Stomach (tissue), 9 donors: ENCODE measurements around the gene SKI. TPM values are rescaled to one million over a fixed set of nuclear protein-coding genes. Genes with fewer than 3 reads are reported as not detected.
A peak's percentile ranks its signal among the peaks of the same experiment; 100 is the strongest.

Experiments
- DNase-seq, 2 donors: peaks; one replicate each; pipeline versions ENCODE4 v3.0.0 to v3.0.0-alpha.2; 2013 to 2019
- H3K27ac ChIP-seq, 5 donors: fragments of 200-600 bp in 4 of 5; sonication (generic) in 4 of 5; one replicate each; pipeline ENCODE4 v1.5.1; 2013 to 2019; ENCODE audit warnings: mild to moderate bottlenecking in 1 of 5, moderate library complexity in 1 of 5
- H3K27me3 ChIP-seq, 3 donors: fragments of 200-600 bp; sonication (generic); one replicate each; pipeline ENCODE4 v1.5.1; 2017 to 2019; ENCODE audit warnings: mixed run types in 1 of 3
- H3K36me3 ChIP-seq, 4 donors: fragments of 200-600 bp; sonication (generic); 1 replicate in 3 of 4; 2 replicates in 1 of 4; pipeline ENCODE4 v1.5.1; 2016 to 2019
- H3K4me1 ChIP-seq, 4 donors: fragments of 200-600 bp; sonication (generic); one replicate each; pipeline ENCODE4 v1.5.1; 2016 to 2019
- H3K4me3 ChIP-seq, 4 donors: fragments of 200-600 bp; sonication (generic) in 3 of 4; one replicate each; pipeline ENCODE4 v1.5.1; 2016 to 2019; ENCODE audit warnings: mild to moderate bottlenecking in 1 of 4
- H3K9me3 ChIP-seq, 4 donors: fragments of 200-600 bp; sonication (generic); one replicate each; pipeline ENCODE4 v1.5.1; 2016 to 2019
- EP300 ChIP-seq: sonication (generic); formaldehyde crosslinking; IDR thresholded peaks from one replicate; pipeline ENCODE4 v1.6.1; 2017; ENCODE audit warnings: antibody characterized with exemption
- POLR2A ChIP-seq, 4 donors: fragments of 450-650 bp; IDR thresholded peaks; one replicate each; pipeline ENCODE4 v1.6.1; 2016; ENCODE audit warnings: antibody characterized with exemption in 4 of 4, control low read depth in 2 of 4, mild to moderate bottlenecking in 1 of 4, moderate library complexity in 1 of 4
- POLR2AphosphoS5 ChIP-seq, 3 donors: sonication (generic); formaldehyde crosslinking; IDR thresholded peaks; one replicate each; pipeline ENCODE4 v1.6.1; 2016; ENCODE audit warnings: antibody characterized with exemption in 3 of 3
- WGBS, 5 donors: extraction: QIAGEN DNeasy Blood & Tissue Kit in 3 of 5; methylation state at CpG; one replicate each; pipeline versions ENCODE4 v1.1.5 to v1.1.7; 2013 to 2018; 5-methylcytosine and 5-hydroxymethylcytosine counted together
- intact Hi-C: fragments of 100-400 bp; cut with DNase I; formaldehyde crosslinking; loops from one replicate; pipeline ENCODE4 v1.15.1; 2023; ENCODE audit warnings: low total_unique reads
- polyA plus RNA-seq, 3 donors: library from polyadenylated mRNA; stranded (reverse); fragments of 200-250 nt; gene quantifications; one replicate each; pipeline ENCODE4 v1.2.3, GENCODE V29; 2013
- total RNA-seq, 5 donors: library from RNA; depleted of rRNA; stranded (reverse); fragments of >200 nt; gene quantifications; one replicate each; pipeline versions ENCODE4 v1.1.0 to v1.2.3, GENCODE V29; 2014 to 2016
- TF ChIP-seq, protein P1 (sequence below), 7 experiments: fragments of 450-650 bp in 4 of 7; fragments of 200-600 bp in 3 of 7; sonication (generic) in 3 of 7; IDR thresholded peaks; one replicate each; pipeline ENCODE4 v1.5.1; 2016 to 2019; ENCODE audit warnings: antibody characterized with exemption in 7 of 7, control low read depth in 2 of 7, mild to moderate bottlenecking in 1 of 7
- donor health status: healthy with polysubstance abuse.
- donor health status: Bipolar disorder and iron deficiency.
- donor health status: healthy.

The SKI gene
- total and polyA plus RNA-seq, 8 donors, result 7.4 to 84.0 (median 21.0) TPM

DNA sequence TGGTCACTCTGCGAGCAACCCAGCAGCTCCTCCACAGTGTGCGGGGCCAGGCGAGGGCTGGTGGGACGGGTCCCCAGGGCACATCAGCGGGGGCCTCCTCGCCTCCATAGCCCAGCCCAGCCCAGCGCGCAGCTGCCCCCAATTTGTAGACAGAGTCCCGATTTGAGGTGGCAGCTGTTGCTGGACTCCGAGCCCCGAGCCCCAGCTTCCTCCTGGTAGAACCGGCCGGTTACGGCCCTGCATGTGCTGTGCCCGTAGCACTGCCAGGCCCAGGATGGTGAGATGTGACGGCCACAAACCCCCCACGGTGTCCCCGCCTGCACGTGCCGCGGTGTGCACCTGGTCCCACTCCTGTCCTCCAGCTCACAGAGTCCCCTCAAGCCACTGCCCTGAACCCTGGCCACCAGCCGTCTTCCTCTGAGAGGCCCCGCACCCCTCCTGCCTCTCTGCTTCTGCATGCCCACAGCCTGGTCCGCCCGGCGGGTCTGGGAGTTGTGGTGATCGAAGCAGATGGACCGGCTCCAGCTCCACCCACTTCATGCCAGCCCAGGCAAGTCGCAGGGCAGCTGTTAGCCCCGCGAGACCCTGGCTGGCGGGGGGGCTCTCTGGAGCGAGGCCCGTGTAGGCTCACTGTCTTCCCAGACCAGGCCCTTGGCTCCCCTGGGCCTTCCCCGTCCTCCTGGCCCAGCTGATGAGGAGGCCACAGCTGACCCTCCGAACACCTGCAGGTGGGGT, 107.8 kb downstream of the SKI start:
- H3K4me3 ChIP-seq, result no peak overlapping the region
- no peaks in the 10 kb centered on the region for H3K9me3 ChIP-seq
- intact Hi-C loops, result no loop called here
- no peak overlapping the region for H3K27ac ChIP-seq
- no peaks in the 10 kb centered on the region for H3K27me3 ChIP-seq
- WGBS, 5 donors, result 87 to 92% (median 91%) methylated on average over 15 to 36 of the region's 36 CpGs
- no peak for TF ChIP-seq POLR2A (IDR thresholded peaks at IDR 0.05)
- no peak for TF ChIP-seq EP300
- no peak for TF ChIP-seq POLR2AphosphoS5 (IDR thresholded peaks at IDR 0.05)
- TF ChIP-seq, protein P1, sequence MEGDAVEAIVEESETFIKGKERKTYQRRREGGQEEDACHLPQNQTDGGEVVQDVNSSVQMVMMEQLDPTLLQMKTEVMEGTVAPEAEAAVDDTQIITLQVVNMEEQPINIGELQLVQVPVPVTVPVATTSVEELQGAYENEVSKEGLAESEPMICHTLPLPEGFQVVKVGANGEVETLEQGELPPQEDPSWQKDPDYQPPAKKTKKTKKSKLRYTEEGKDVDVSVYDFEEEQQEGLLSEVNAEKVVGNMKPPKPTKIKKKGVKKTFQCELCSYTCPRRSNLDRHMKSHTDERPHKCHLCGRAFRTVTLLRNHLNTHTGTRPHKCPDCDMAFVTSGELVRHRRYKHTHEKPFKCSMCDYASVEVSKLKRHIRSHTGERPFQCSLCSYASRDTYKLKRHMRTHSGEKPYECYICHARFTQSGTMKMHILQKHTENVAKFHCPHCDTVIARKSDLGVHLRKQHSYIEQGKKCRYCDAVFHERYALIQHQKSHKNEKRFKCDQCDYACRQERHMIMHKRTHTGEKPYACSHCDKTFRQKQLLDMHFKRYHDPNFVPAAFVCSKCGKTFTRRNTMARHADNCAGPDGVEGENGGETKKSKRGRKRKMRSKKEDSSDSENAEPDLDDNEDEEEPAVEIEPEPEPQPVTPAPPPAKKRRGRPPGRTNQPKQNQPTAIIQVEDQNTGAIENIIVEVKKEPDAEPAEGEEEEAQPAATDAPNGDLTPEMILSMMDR (IDR thresholded peaks at IDR 0.05), result no peak
- peaks cover 0 to 16% (median 9%) of the 10 kb centered on the region in 4 donors for H3K4me1 ChIP-seq
- peak in 1 of 2 donors; percentile 62 for DNase-seq
- no peaks in the 10 kb centered on the region for H3K36me3 ChIP-seq

- TF ChIP-seq POLR2AphosphoS5 (IDR thresholded peaks at IDR 0.05) (no peak), POLR2A (IDR thresholded peaks at IDR 0.05) (no peak), EP300 (no peak)
- TF ChIP-seq, protein P1 (IDR thresholded peaks at IDR 0.05), result no peak
- Histone ChIP-seq H3K9me3 (no peaks in the 10 kb centered on the region), H3K27ac (no peak overlapping the region), H3K27me3 (no peaks in the 10 kb centered on the region), H3K4me3 (no peak overlapping the region), H3K4me1 (peaks cover 0 to 11% (median 6%) of the 10 kb centered on the region in 4 donors), H3K36me3 (no peaks in the 10 kb centered on the region)
- no peak for DNase-seq
- intact Hi-C loops, result no loop called here
- 77 to 88% (median 84%) methylated on average over 7 to 11 of the region's 11 CpGs for WGBS, 5 donors
These were observed 108.4 kb downstream of the SKI start for GRCh38 chr1:2336499-2336898.

- peaks cover 0 to 11% (median 5%) of the 10 kb centered on the region in 4 donors for H3K4me1 ChIP-seq
- no peak overlapping the region for H3K27ac ChIP-seq
- intact Hi-C loops, result no loop called here
- no peak overlapping the region for H3K4me3 ChIP-seq
- no peaks in the 10 kb centered on the region for H3K27me3 ChIP-seq
- H3K9me3 ChIP-seq, result no peaks in the 10 kb centered on the region
- H3K36me3 ChIP-seq, result no peaks in the 10 kb centered on the region
- no peak for DNase-seq
- WGBS, 5 donors, result 84 to 97% (median 93%) methylated on average over 10 to 23 of the region's 23 CpGs
- TF ChIP-seq, protein P1 (IDR thresholded peaks at IDR 0.05), result no peak
- no peak for TF ChIP-seq POLR2A (IDR thresholded peaks at IDR 0.05)
- no peak for TF ChIP-seq POLR2AphosphoS5 (IDR thresholded peaks at IDR 0.05)
- no peak for TF ChIP-seq EP300
These were observed 109.0 kb downstream of the SKI start for GRCh38 chr1:2337081-2337480.

DNA sequence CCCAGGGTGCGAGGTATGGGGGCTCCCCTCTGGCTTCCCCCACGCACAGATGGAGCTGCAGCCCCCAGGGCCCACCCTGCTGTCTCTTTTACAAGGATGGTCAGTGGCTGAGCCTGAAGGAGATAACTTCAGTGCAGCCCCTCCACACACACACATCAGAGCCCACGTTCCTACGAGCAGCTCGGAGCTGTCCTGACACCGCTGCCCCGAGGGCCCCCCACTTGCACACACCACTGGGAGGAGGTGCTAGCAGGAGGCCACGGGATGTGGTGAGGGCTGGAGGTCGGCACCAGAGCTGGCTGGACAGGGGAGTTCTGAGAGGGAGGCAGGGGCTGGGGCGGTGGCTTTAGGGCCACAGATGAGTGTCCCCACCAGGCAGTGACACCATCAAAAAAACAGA, 109.4 kb downstream of the SKI start:
- intact Hi-C loops, result no loop called here
- no peak for DNase-seq
- Histone ChIP-seq H3K4me1 (peaks cover 0 to 11% (median 5%) of the 10 kb centered on the region in 4 donors), H3K9me3 (no peaks in the 10 kb centered on the region), H3K27ac (no peak overlapping the region), H3K36me3 (no peaks in the 10 kb centered on the region), H3K4me3 (no peak overlapping the region), H3K27me3 (no peaks in the 10 kb centered on the region)
- TF ChIP-seq EP300 (no peak), POLR2A (IDR thresholded peaks at IDR 0.05) (no peak), POLR2AphosphoS5 (IDR thresholded peaks at IDR 0.05) (no peak)
- TF ChIP-seq, protein P1 (IDR thresholded peaks at IDR 0.05), result no peak
- WGBS, 5 donors, result 56 to 80% (median 70%) methylated on average over 7 to 10 of the region's 10 CpGs
